ENCODE results near the gene GPX4. TPM values are rescaled to one million over a fixed set of nuclear protein-coding genes. Genes with fewer than 3 reads are reported as not detected.
A peak's percentile ranks its signal among the peaks of the same experiment; 100 is the strongest.

Gene GPX4
- total and polyA plus RNA-seq, 9 of the 15 experiments (the other 6 are each of a cell fraction or from before 2014, with no cell fraction given): 61.4 to 661 (median 349) TPM

GRCh38 chr19:1113030-1113985 is 9.5 kb downstream of the GPX4 start (continued):
- no peak for TF ChIP-seq TSHZ1 (CRISPR knock-in tag; IDR thresholded peaks at IDR 0.05)
- TF ChIP-seq KLF16 (IDR thresholded peaks at IDR 0.05): peak; percentile 75; the same call in 1 of the 2 replicates
- TF ChIP-seq MEF2A (IDR thresholded peaks at IDR 0.05; ENCODE audit: control insufficient read depth, low read depth, low read length): no peak
- no peak for TF ChIP-seq ZNF165 (CRISPR knock-in tag; IDR thresholded peaks at IDR 0.05; ENCODE audit: borderline replicate concordance)
- peak; percentile 59; the same call in 1 of the 2 replicates for TF ChIP-seq ATF2 (CRISPR knock-in tag; IDR thresholded peaks at IDR 0.05)
- TF ChIP-seq PREB (CRISPR knock-in tag; IDR thresholded peaks at IDR 0.05): no peak
- TF ChIP-seq TEAD1 (CRISPR knock-in tag; IDR thresholded peaks at IDR 0.05): no peak
- TF ChIP-seq ZBTB7A (IDR thresholded peaks at IDR 0.05; ENCODE audit: borderline replicate concordance, control insufficient read depth, low read depth, low read length): peak; percentile 95
- TF ChIP-seq CHAMP1 (IDR thresholded peaks at IDR 0.05): no peak
- TF ChIP-seq ETS1 (conservative IDR thresholded peaks at IDR 0.05; ENCODE audit: control insufficient read depth, low read depth, low read length): peak; percentile 53; the same call in 1 of the 2 replicates
- no peak for TF ChIP-seq ZNF395 (CRISPR knock-in tag; IDR thresholded peaks at IDR 0.05)
